Activated B cell treated with CpG ODN at 0.5 μM for 24 hours (primary cell): ENCODE data around the gene ZNF692. TPM values are rescaled to one million over a fixed set of nuclear protein-coding genes. Genes with fewer than 3 reads are reported as not detected.

ENCODE experiments used
- ATAC-seq: fragments of 200-7000 bp; cut with Tn5 transposase; one replicate; pipeline ENCODE4 v1.10.0; 2021; ENCODE audit warnings: low read depth, mild to moderate bottlenecking, moderate library complexity
- CTCF ChIA-PET: fragments of 350-600 bp; sonication (Branson Sonifier 250); formaldehyde crosslinking; loops from one replicate; lab custom pipeline; 2021; ENCODE audit warnings: antibody characterized with exemption; lab: Charles Lee
- POLR2A ChIA-PET: fragments of 350-600 bp; sonication (Branson Sonifier 250); formaldehyde crosslinking; loops from one replicate; lab custom pipeline; 2021; ENCODE audit warnings: antibody characterized with exemption; lab: Charles Lee
- DNase-seq: peaks from one replicate; pipeline ENCODE4 v3.0.0; 2022
- H3K27ac Mint-ChIP-seq: one replicate; pipeline ENCODE4 v1.8.0; 2020; ENCODE audit warnings: mixed read lengths
- H3K27me3 Mint-ChIP-seq: one replicate; pipeline ENCODE4 v1.8.0; 2021; ENCODE audit warnings: mixed read lengths
- H3K36me3 Mint-ChIP-seq: one replicate; pipeline ENCODE4 v1.8.0; 2021; ENCODE audit warnings: low read depth, mixed read lengths
- H3K4me1 Mint-ChIP-seq: one replicate; pipeline ENCODE4 v1.8.0; 2021; ENCODE audit warnings: mixed read lengths
- H3K4me3 Mint-ChIP-seq: one replicate; pipeline ENCODE4 v1.8.0; 2020; ENCODE audit warnings: mild to moderate bottlenecking, mixed read lengths
- H3K9me3 Mint-ChIP-seq: one replicate; pipeline ENCODE4 v1.8.0; 2020; ENCODE audit warnings: mixed read lengths
- intact Hi-C: fragments of 100-400 bp; cut with micrococcal nuclease; formaldehyde crosslinking; loops from one replicate; pipeline ENCODE4 v1.15.1; 2024
- total RNA-seq: library from RNA; stranded (reverse); gene quantifications from 2 replicates; pipeline ENCODE4 v1.2.3, GENCODE V29; 2022
- TF ChIP-seq, protein P1 (sequence below): fragments of 200-600 bp; IDR thresholded peaks from one replicate; pipeline ENCODE4 v1.8.0; 2022; ENCODE audit warnings: antibody characterized with exemption, mild to moderate bottlenecking

Gene ZNF692
- total RNA-seq, 1 donor from 2014 or later: 40.3 TPM

DNA sequence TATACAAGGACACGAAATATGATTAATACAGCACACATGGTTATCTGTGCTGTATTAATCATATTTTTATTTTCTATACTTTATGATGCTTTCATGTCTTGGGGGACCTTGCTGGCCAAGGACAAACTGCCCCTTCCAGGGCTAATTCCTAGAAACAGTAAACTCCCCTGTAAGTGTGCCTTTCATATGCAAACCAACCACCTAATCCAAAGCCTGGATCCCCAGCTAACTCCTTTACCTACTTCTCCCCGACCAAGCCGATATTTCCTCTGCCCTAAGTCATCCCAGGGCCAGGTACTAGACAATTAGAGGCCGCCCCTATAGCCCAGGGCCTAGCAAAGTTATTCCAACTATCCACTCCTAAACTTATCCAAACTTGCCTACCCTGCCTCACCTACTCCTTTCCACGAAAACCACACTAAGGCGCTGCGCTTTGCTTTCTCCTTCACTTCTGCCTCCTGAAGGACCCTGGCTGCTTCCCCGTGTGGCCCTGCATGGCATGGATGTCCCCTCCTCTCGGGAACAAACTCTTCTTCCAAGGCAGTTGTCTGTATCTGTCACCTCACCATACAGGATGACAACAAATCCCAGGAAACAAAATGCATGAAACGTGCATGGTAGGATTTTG is 43.4 kb downstream of the ZNF692 start:
- H3K4me1 Mint-ChIP-seq: peaks cover 43% of the 10 kb centered on the region
- no peaks in the 10 kb centered on the region for H3K27me3 Mint-ChIP-seq
- no peak overlapping the region for H3K27ac Mint-ChIP-seq

DNA sequence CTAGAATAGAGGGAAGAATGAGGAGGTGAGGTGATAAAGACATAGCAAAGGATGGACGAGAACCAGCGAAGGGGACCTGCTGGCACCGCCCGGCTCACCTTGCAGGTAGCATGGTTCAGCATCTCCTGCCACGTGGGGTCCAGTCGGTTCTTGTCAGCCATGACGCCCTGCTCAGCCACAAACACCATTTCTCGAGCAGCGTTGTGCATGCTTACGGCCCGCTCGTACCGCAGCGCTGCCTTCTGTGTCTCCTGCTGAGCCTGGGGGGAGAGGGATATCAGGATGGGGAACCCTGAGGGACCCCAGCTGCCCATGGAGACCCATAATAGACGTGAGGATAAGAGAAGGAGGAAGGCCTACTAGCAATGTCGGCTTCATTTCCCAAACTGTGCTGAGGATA is 44.5 kb downstream of the ZNF692 start:
- TF ChIP-seq, protein P1, sequence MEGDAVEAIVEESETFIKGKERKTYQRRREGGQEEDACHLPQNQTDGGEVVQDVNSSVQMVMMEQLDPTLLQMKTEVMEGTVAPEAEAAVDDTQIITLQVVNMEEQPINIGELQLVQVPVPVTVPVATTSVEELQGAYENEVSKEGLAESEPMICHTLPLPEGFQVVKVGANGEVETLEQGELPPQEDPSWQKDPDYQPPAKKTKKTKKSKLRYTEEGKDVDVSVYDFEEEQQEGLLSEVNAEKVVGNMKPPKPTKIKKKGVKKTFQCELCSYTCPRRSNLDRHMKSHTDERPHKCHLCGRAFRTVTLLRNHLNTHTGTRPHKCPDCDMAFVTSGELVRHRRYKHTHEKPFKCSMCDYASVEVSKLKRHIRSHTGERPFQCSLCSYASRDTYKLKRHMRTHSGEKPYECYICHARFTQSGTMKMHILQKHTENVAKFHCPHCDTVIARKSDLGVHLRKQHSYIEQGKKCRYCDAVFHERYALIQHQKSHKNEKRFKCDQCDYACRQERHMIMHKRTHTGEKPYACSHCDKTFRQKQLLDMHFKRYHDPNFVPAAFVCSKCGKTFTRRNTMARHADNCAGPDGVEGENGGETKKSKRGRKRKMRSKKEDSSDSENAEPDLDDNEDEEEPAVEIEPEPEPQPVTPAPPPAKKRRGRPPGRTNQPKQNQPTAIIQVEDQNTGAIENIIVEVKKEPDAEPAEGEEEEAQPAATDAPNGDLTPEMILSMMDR: no peak
- H3K36me3 Mint-ChIP-seq: peaks cover 70% of the 10 kb centered on the region
- peak overlapping the region; percentile 21 for H3K27ac Mint-ChIP-seq
- intact Hi-C loops: no loop called here
- ATAC-seq: no peak
- no peak for DNase-seq
- H3K27me3 Mint-ChIP-seq: no peaks in the 10 kb centered on the region
- no peak overlapping the region for H3K4me3 Mint-ChIP-seq
- H3K4me1 Mint-ChIP-seq: peaks cover 42% of the 10 kb centered on the region
- ChIA-PET CTCF (no interaction called here), POLR2A (no interaction called here)
- H3K9me3 Mint-ChIP-seq: no peaks in the 10 kb centered on the region

More for the DNA sequence above, 43.4 kb downstream of the ZNF692 start:
- Mint-ChIP-seq H3K36me3 (peaks cover 73% of the 10 kb centered on the region), H3K9me3 (no peaks in the 10 kb centered on the region), H3K4me3 (no peak overlapping the region)
- TF ChIP-seq, protein P1: no peak
- ATAC-seq (no peak), DNase-seq (no peak)
- ChIA-PET CTCF (no interaction called here), POLR2A (no interaction called here)
- intact Hi-C loops: no loop called here

DNA sequence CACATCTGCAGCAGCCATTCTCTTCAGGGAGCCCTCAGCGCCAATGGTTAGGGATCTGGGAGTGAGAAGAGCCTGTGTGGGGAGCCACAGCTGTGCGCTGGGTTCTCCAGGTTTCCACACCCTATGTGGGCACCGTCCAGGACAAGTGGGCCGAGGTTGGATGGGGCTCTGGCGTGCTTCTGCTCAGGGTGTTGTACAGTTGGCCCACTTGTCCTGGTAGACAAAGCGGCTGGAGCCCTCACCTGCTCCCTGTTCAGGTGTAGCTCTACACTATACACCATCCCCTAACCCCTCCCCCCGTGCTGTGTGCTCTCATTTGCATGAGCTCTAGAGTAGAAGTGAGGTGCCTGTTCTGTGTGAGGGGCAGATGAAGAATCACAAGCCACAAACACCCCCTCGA is 45.3 kb downstream of the ZNF692 start:
- no peaks in the 10 kb centered on the region for H3K27me3 Mint-ChIP-seq
- no peak for ATAC-seq
- ChIA-PET POLR2A (no interaction called here), CTCF (interaction anchor here (1.5 kb wide), 1 partner anchor 127 kb away, joined by 3 read pairs; no protein-coding TSS in a partner anchor)
- DNase-seq: no peak
- H3K27ac Mint-ChIP-seq: no peak overlapping the region
- TF ChIP-seq, protein P1: no peak
- peaks cover 68% of the 10 kb centered on the region for H3K36me3 Mint-ChIP-seq
- H3K9me3 Mint-ChIP-seq: no peaks in the 10 kb centered on the region
- no peak overlapping the region for H3K4me3 Mint-ChIP-seq
- H3K4me1 Mint-ChIP-seq: peaks cover 34% of the 10 kb centered on the region
- intact Hi-C loops: no loop called here

DNA sequence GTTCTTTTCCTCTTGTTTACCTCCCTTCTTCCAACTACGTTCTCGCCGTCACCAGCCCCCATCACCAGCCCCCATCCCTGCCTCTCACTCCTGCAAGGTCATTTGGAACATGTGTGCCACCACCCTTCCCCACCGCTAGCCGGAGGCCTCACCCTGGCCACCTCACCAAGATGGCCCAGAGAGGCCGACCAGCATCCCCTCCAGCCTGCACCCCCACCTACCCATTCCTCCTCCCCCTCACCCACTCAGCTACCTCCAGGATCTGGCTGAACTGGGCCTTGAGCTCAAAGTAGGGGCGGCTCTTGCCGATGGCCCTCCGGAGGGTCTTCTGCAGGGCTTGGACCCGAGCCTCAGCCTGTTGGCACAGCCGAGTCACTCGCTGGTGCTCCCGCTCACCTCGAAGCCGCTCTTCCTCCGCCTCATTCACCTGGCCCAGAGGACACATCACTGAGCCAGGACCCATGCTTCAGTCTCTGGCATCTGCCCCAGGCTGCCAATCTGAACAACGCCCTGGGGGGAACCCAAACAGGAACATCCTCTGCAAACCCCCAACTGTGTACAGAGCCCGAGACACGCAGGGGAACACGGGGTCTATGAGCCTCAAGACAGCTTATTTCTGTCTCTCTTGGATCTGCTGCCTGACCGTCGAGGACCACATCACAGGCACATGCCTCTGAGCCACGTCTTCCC is 46.0 kb downstream of the ZNF692 start:
- POLR2A ChIA-PET: no interaction called here
- intact Hi-C loops: no loop called here
- Mint-ChIP-seq H3K27me3 (no peaks in the 10 kb centered on the region), H3K27ac (no peak overlapping the region), H3K36me3 (peaks cover 66% of the 10 kb centered on the region), H3K4me3 (no peak overlapping the region), H3K9me3 (no peaks in the 10 kb centered on the region), H3K4me1 (peaks cover 28% of the 10 kb centered on the region)
- ATAC-seq (no peak), DNase-seq (no peak)
- TF ChIP-seq, protein P1: no peak
- CTCF ChIA-PET: interaction anchor here (1.5 kb wide), 1 partner anchor 126 kb away, joined by 3 read pairs; no protein-coding TSS in a partner anchor
